Limb (tissue), 2 donors: ENCODE measurements around the gene PDE4B.

ENCODE experiments used
- DNase-seq, 2 donors: peaks; one replicate each; pipeline ENCODE4 v3.0.0-alpha.2; 2016; ENCODE audit errors: extremely low spot score in 2 of 2

PDE4B gene

GRCh38 chr1:66237042-66237441, 444.3 kb downstream of the PDE4B start:
- no peak for DNase-seq

- no peak for DNase-seq
Observed at GRCh38 chr1:66237722-66238479, 445.2 kb downstream of the PDE4B start.

- DNase-seq: no peak
Observed at GRCh38 chr1:66239834-66240233, 447.1 kb downstream of the PDE4B start.

DNA sequence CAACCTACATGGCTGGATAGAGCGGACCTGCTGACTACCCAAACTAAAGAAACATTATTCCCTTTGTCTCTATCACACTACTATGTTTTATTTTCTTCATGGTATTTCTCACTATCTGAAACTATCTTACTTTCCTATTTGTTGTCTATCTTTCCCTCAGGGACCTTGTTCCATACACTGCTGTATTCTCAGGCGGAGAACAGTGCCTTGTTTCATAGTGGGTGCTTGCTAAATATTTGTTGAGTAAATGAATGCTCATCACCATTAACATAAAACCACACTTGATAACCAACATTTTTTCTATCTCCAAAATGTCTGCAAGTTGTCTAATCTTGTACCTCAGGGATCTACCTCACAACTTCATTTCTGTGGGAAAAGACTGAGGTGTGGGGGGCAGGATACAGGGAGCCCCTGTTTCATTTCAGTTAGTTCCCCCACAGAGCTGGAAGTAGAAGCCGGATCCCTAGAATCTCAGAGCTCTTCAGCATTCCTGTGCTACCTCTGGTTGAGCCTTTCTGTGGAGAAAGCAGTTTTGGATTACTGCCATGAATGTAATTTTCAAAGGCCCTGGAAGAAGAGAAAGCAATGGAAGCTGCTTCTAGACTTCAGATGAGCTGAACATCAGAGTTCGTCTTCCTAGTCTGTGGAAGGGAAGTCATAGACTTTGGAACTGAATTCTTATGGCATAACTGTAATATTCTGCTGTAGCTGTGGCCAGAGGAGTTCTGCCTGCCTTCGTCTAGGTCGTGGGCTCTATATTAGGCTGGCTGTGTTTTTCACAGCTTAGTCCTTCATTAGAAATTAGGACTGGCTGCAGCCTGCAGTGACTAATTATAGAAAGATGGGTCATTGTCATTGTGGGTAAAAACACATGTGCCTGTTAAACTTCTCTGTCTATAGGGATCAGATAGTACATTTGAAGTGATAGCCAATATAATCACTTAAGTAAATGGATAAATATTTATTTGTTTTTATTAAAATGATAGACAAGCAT, 448.1 kb downstream of the PDE4B start:
- no peak for DNase-seq

DNA sequence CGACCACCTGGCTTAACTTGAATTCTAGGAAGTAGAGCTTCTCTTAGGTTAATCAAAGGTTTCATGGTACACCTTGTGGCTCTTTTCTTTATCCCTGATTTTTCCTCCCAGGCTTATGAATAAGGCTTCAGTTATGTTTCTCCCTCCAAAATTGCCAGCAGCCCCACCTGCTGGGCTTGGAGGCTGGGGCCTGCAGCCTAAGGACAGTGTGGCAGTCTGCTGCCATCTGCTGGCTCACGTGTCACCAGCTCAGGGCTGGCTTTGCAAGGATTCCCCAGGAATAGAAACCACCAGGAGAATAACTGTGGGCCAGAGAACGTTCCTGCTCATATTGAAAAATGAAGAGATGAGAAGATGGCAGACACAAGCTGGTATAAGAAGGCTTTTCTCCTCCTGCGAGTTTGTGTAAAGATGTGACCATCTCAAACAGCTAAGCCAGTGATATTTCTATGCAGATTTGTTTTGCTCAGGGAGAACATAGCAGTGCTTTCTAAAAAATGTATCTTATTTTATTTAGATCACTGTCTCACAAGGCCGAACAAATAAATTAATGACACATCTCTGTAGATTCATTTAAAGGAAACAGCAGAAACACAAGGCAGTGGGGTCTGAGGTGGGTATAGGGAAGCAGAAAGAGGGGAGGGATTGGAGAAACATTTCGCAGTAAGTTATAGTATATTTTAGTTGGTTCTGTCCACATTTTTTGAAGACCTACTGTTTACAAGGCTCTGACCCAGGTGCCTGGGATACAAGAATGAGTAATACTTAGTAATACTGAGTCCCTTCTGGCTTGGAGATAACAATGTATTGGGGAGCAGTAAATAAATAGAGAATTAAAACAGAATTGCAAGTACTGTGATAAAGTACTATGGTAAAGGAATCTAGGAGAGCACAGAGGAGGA, 450.2 kb downstream of the PDE4B start:
- DNase-seq: peak; percentile 88 to 92

DNA sequence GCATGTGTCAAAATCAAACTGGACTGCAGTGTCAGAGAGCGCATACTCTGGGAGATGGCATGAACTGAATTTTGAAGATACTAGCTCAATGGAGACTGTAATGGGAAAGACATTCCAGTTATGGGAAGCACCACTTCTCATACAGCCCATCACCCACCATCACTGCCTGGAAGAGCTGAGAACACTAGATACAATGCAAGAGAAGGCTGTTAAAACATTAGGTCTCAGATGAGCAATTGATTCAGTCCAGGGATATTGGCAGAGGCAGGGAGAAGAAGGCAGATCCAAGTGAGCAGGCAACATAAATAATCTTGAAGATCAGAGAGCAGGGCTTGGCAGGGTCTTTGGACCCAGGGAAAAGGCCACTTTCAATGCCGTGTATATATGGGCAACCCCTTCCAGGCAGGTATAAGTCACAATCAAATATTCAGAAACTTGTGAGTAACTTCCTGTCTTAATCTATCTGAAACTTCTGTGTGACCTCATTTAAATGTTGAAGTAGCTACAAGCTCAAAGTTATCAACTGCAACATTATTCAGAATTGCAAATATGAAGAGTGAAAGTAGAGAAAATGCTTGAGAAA, 450.9 kb downstream of the PDE4B start:
- no peak for DNase-seq

GRCh38 chr1:66244429-66244828, 451.7 kb downstream of the PDE4B start:
- no peak for DNase-seq

DNA sequence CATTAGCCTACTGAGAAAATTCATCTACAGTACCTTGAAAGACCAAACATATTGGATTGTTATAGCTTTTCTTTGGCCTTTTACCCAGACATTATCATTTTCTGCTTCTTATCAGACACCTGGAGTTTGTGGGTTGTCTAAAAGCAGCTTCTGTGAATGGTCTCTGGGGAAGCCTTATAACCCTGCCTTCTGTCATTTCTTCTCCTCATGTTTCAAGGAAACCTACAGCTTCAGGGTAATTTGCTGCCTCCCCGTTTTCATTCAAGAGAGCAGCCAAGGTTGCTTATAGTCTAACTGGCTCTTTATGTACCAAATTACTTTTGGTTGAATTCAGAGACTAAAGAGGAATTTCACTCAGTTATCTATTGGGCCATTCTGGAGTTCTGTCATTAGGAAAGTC, 453.0 kb downstream of the PDE4B start:
- DNase-seq: no peak

GRCh38 chr1:66246351-66247269, 453.9 kb downstream of the PDE4B start:
- no peak for DNase-seq

GRCh38 chr1:66247415-66248208, 454.9 kb downstream of the PDE4B start:
- DNase-seq: no peak

GRCh38 chr1:66248257-66248656, 455.6 kb downstream of the PDE4B start:
- DNase-seq: no peak

- no peak for DNase-seq
Observed at GRCh38 chr1:66248746-66249145, 456.1 kb downstream of the PDE4B start.

DNA sequence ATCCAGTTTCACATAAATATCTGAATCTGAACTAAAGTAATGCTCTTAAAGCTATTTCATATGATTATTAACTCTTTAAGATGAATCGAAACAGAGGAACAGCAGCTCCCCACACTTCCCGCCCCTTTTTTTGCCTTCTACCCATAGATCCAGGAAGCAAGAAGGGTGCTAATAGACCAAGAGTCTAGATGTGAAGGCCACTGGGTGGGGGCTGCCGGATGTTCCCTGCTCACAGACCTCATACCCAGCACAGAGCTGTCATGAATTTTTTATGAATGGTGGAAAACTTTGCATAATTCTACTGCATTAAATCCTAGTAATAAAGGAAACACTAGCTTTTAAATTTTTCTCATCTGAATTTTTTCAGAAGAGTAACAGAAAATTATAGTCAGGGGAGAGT, 457.4 kb downstream of the PDE4B start:
- DNase-seq: no peak

GRCh38 chr1:66250478-66250877, 457.8 kb downstream of the PDE4B start:
- DNase-seq: no peak

DNA sequence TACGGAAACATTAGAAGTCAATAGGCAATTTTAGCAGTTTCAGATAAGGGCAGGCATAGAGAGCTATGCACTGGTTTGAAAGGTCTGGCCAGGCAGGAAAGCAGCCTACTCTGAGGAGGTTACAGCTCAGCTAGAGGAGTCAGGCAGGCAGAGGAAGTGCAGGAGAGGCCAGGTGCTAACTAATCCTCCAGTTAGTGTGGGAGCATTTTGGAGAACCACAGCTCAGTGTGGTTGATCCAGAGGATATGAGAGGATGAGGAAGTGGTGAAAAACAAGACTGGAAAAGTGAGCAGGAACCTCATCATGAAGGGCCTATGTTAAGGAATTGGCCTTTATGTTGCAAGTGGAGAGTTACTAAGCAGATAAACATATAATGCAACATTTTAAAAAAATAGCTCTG, 458.9 kb downstream of the PDE4B start:
- DNase-seq: no peak

GRCh38 chr1:66253330-66253921, 460.7 kb downstream of the PDE4B start:
- peak in 1 of 2 donors; percentile 80 for DNase-seq

GRCh38 chr1:66254785-66255184, 462.1 kb downstream of the PDE4B start:
- no peak for DNase-seq

DNA sequence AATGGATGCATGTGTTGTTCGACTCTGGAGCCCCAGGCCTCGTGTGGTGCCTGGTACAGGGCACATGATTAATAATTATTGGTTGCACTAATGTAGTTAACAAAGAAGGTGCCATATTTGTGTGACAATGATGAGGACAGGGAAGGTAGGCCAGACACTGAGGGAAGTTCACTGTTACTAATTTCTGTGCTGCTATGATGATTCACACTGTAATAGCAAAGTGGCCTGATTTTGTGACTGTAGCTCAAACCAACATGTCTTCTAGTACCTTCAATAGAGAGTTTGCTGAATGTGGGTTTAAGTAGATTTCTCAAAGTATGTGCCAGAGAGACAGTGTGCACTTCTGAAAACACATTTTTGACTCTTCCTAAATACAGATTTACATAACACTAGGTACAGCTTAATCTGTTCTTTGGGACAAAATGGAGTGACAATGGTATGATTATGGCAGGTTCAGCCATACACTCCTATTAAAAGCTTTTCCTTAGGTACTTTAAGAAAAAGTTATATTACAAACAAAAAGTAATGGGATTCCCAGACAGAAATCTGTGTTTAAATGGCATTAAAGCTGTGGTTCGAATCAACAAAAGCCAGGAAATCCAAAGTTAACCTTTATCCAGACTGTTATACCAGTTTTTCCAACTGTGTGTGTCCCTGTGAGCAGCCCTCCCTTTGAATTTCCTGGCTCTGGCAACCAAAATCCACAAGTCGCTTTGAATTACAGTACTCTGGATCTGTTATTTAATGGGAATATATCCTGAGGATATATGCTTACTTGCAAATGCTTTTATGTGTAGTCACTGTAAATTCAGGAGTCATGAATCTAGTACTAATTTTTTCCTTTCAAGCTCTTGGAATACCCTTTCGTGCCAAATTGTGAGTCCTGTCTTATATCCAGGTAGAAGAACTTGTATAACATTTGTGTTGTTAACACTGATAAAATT, 464.2 kb downstream of the PDE4B start:
- no peak for DNase-seq
